Loucy (cell line): ENCODE results near the gene PCDHGB4.

Experiments
- H2AFZ ChIP-seq: fragments of 200-600 bp; sonication (generic); 2 replicates; pipeline ENCODE4 v1.6.0; 2016; ENCODE audit warnings: antibody characterized with exemption, mild to moderate bottlenecking, low read length, moderate library complexity
- H3F3A ChIP-seq: fragments of 200-600 bp; 2 replicates; pipeline ENCODE4 v1.6.0; 2016; ENCODE audit warnings: antibody characterized with exemption, low read depth, mild to moderate bottlenecking
- H3K27me3 ChIP-seq: fragments of 200-600 bp; sonication (generic); 2 replicates; pipeline ENCODE4 v1.6.1; 2014; ENCODE audit warnings: low read length, mild to moderate bottlenecking; ENCODE audit not compliant: insufficient read depth, poor library complexity, severe bottlenecking
- H3K36me3 ChIP-seq: fragments of 200-600 bp; sonication (generic); 2 replicates; pipeline ENCODE4 v1.6.1; 2016; ENCODE audit warnings: low read length; ENCODE audit not compliant: insufficient read depth
- H3K4me1 ChIP-seq: fragments of 200-600 bp; sonication (generic); 2 replicates; pipeline ENCODE4 v1.5.1; 2014; ENCODE audit warnings: low read length, mild to moderate bottlenecking; ENCODE audit not compliant: insufficient read depth, poor library complexity, severe bottlenecking
- H3K4me2 ChIP-seq: fragments of 200-600 bp; sonication (generic); 2 replicates; pipeline ENCODE4 v1.6.0; 2014; ENCODE audit warnings: antibody characterized with exemption, low read length, low read depth, mild to moderate bottlenecking; ENCODE audit not compliant: poor library complexity, severe bottlenecking
- H3K4me3 ChIP-seq: fragments of 200-600 bp; sonication (generic); 2 replicates; pipeline ENCODE4 v1.5.1; 2014; ENCODE audit warnings: low read length, mild to moderate bottlenecking, mixed read lengths; ENCODE audit not compliant: poor library complexity, severe bottlenecking
- H3K79me2 ChIP-seq: fragments of 200-600 bp; sonication (generic); 2 replicates; pipeline ENCODE4 v1.6.1; 2014; ENCODE audit warnings: low read length; ENCODE audit not compliant: insufficient read depth
- H3K9ac ChIP-seq: fragments of 200-600 bp; sonication (generic); 2 replicates; pipeline ENCODE4 v1.6.0; 2014; ENCODE audit warnings: mild to moderate bottlenecking, low read depth, low read length, moderate library complexity; ENCODE audit not compliant: poor library complexity, severe bottlenecking
- H3K9me2 ChIP-seq: fragments of 200-600 bp; sonication (generic); replicated peaks from 2 replicates; pipeline ENCODE4 v1.6.1; 2016; ENCODE audit warnings: low read depth, low read length, mixed read lengths
- H3K9me3 ChIP-seq: fragments of 200-600 bp; sonication (generic); 2 replicates; pipeline ENCODE4 v1.6.1; 2014; ENCODE audit warnings: mild to moderate bottlenecking, antibody characterized with exemption, low read length, low read depth; ENCODE audit not compliant: insufficient read depth
- H4K20me1 ChIP-seq: fragments of 200-600 bp; sonication (generic); 2 replicates; pipeline ENCODE4 v1.6.0; 2014; ENCODE audit warnings: antibody characterized with exemption, low read length, mild to moderate bottlenecking; ENCODE audit not compliant: insufficient read depth, poor library complexity, severe bottlenecking
- EZH2phosphoT487 ChIP-seq: fragments of 200-600 bp; IDR thresholded peaks from 2 replicates; pipeline ENCODE4 v1.6.1; 2018; ENCODE audit warnings: antibody characterized with exemption, mild to moderate bottlenecking, moderate library complexity, borderline replicate concordance
- TF ChIP-seq, protein P1 (sequence below): fragments of 200-600 bp; sonication (generic); conservative IDR thresholded peaks from 2 replicates; pipeline ENCODE4 v1.5.1; 2014; ENCODE audit warnings: mild to moderate bottlenecking, antibody characterized with exemption, low read length

PCDHGB4 gene

DNA sequence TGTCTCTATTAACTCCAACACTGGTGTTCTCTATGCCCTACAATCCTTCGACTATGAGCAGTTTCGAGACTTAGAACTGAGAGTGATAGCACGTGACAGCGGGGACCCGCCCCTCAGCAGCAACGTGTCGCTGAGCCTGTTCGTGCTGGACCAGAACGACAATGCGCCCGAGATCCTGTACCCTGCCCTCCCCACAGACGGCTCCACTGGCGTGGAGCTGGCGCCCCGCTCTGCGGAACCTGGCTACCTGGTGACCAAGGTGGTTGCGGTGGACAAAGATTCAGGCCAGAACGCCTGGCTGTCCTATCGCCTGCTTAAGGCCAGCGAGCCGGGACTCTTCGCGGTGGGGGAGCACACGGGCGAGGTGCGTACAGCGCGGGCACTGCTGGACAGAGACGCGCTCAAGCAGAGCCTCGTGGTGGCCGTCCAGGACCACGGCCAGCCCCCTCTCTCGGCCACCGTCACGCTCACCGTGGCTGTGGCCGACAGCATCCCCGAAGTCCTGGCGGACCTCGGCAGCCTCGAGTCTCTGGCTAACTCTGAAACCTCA is 35.3 kb downstream of the PCDHGB4 start:
- H3K4me1 ChIP-seq: no peaks in the 10 kb centered on the region
- H3K4me2 ChIP-seq: no peak overlapping the region
- no peaks in the 10 kb centered on the region for H3K9me2 ChIP-seq
- no peak overlapping the region for H3K9ac ChIP-seq
- H3K36me3 ChIP-seq: no peaks in the 10 kb centered on the region
- no peak overlapping the region for H3K4me3 ChIP-seq
- no peaks in the 10 kb centered on the region for H3K9me3 ChIP-seq
- no peaks in the 10 kb centered on the region for H3K27me3 ChIP-seq
- H2AFZ ChIP-seq: no peak overlapping the region
- TF ChIP-seq EZH2phosphoT487: no peak
- TF ChIP-seq, protein P1, sequence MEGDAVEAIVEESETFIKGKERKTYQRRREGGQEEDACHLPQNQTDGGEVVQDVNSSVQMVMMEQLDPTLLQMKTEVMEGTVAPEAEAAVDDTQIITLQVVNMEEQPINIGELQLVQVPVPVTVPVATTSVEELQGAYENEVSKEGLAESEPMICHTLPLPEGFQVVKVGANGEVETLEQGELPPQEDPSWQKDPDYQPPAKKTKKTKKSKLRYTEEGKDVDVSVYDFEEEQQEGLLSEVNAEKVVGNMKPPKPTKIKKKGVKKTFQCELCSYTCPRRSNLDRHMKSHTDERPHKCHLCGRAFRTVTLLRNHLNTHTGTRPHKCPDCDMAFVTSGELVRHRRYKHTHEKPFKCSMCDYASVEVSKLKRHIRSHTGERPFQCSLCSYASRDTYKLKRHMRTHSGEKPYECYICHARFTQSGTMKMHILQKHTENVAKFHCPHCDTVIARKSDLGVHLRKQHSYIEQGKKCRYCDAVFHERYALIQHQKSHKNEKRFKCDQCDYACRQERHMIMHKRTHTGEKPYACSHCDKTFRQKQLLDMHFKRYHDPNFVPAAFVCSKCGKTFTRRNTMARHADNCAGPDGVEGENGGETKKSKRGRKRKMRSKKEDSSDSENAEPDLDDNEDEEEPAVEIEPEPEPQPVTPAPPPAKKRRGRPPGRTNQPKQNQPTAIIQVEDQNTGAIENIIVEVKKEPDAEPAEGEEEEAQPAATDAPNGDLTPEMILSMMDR: no peak
- H4K20me1 ChIP-seq: no peaks in the 10 kb centered on the region
- H3K79me2 ChIP-seq: no peaks in the 10 kb centered on the region
- no peaks in the 10 kb centered on the region for H3F3A ChIP-seq

DNA sequence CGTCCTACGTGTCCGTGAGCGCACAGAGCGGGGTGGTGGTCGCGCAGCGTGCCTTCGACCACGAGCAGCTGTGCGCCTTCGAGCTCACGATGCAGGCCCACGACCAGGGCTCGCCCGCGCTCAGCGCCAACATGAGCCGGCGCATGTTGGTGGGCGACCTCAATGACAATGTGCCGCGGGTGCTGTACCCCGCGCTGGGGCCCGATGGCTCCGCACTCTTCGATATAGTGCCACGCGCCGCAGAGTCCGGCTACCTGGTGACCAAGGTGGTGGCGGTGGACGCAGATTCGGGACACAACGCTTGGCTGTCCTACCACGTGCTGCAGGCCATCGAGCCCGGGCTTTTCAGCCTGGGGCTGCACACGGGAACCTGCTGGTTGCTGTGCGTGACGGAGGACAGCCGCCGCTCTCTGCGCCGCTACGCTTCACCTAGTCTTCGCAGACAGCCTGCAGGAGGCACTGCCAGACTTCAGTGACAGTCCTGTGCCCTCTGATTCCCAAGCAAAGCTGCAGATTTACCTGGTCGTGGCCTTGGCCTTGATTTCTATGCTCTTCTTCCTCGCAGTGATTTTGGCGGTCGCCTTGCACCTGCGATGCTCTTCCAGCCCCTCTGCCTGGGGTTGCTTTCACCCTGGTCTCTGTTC is 40.4 kb downstream of the PCDHGB4 start:
- H3K36me3 ChIP-seq: no peaks in the 10 kb centered on the region
- no peaks in the 10 kb centered on the region for H3F3A ChIP-seq
- no peaks in the 10 kb centered on the region for H3K27me3 ChIP-seq
- no peaks in the 10 kb centered on the region for H3K9me2 ChIP-seq
- TF ChIP-seq EZH2phosphoT487: no peak
- TF ChIP-seq, protein P1: no peak
- no peak overlapping the region for H3K4me3 ChIP-seq
- no peaks in the 10 kb centered on the region for H3K4me1 ChIP-seq
- no peaks in the 10 kb centered on the region for H3K9me3 ChIP-seq
- no peaks in the 10 kb centered on the region for H4K20me1 ChIP-seq
- no peaks in the 10 kb centered on the region for H3K79me2 ChIP-seq
- no peak overlapping the region for H3K4me2 ChIP-seq
- H2AFZ ChIP-seq: no peak overlapping the region
- H3K9ac ChIP-seq: no peak overlapping the region

DNA sequence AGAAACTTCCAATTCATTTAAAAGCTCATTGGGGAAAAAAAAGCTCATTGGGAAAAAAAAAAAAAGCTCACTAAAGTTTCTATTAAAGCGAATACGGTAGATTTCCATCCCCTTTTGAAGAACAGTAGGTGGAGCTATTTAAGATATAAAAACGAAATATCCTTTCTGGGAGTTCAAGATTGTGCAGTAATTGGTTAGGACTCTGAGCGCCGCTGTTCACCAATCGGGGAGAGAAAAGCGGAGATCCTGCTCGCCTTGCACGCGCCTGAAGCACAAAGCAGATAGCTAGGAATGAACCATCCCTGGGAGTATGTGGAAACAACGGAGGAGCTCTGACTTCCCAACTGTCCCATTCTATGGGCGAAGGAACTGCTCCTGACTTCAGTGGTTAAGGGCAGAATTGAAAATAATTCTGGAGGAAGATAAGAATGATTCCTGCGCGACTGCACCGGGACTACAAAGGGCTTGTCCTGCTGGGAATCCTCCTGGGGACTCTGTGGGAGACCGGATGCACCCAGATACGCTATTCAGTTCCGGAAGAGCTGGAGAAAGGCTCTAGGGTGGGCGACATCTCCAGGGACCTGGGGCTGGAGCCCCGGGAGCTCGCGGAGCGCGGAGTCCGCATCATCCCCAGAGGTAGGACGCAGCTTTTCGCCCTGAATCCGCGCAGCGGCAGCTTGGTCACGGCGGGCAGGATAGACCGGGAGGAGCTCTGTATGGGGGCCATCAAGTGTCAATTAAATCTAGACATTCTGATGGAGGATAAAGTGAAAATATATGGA is 43.0 kb downstream of the PCDHGB4 start, which contains the start of gene PCDHGA12:
Gene PCDHGA12, plus strand, starts transcription at position 176 of the 782 bp plus-strand sequence. Its CDS starts 253 bp downstream, at position 429.
- H4K20me1 ChIP-seq: no peaks in the 10 kb centered on the region
- H3K27me3 ChIP-seq: no peaks in the 10 kb centered on the region
- H3K4me1 ChIP-seq: no peaks in the 10 kb centered on the region
- H3K9me3 ChIP-seq: no peaks in the 10 kb centered on the region
- no peak within 1 kb of the TSS for H3K4me2 ChIP-seq
- no peak within 1 kb of the TSS for H3K4me3 ChIP-seq
- H3K9me2 ChIP-seq: no peaks in the 10 kb centered on the region
- H3K79me2 ChIP-seq: no peaks in the 10 kb centered on the region
- no peak within 1 kb of the TSS for H3K9ac ChIP-seq
- no peak within 1 kb of the TSS for H2AFZ ChIP-seq
- no peaks in the 10 kb centered on the region for H3F3A ChIP-seq
- H3K36me3 ChIP-seq: no peaks in the 10 kb centered on the region
- TF ChIP-seq EZH2phosphoT487: no peak
- TF ChIP-seq, protein P1: no peak; the same call in 1 of the 2 replicates
